ENCODE results near the gene CPO.

GRCh38 chr2:206986943-206987342 is 47.6 kb downstream of the CPO start:
- TF ChIP-seq POLR2AphosphoS5 (IDR thresholded peaks at IDR 0.05; ENCODE audit: borderline replicate concordance, low read depth, low read length) (no peak), EZH2 (IDR thresholded peaks at IDR 0.05) (no peak), FOXP2 (optimal IDR thresholded peaks at IDR 0.05; ENCODE audit: control extremely low read depth, extremely low read length, insufficient read depth) (no peak)

All from SK-N-MC (cell line).